ENCODE measurements around the gene APC.

- TF ChIP-seq RAD21 (IDR thresholded peaks at IDR 0.05) (no peak), TAF1 (conservative IDR thresholded peaks at IDR 0.05) (no peak), JUND (IDR thresholded peaks at IDR 0.05) (no peak), CTCF (IDR thresholded peaks at IDR 0.05; ENCODE audit: low read depth, low read length, missing input control) (no peak)
Measured at GRCh38 chr5:112703866-112704820, 33.5 kb upstream of the APC start.

Data from liver (tissue), 3 donors.